ENCODE results near the gene HMGCS2. TPM values are rescaled to one million over a fixed set of nuclear protein-coding genes. Genes with fewer than 3 reads are reported as not detected.

The HMGCS2 gene
- total and polyA plus RNA-seq, 2 donors (not counting 1 experiment from before 2014, with no cell fraction given) = not detected

GRCh38 chr1:119767486-119767885, 1.2 kb downstream of the HMGCS2 start:
- H3K4me1 ChIP-seq (ENCODE audit: control insufficient read depth in 2 of 2, insufficient read depth in 2 of 2, low read length in 2 of 2) = no peaks in the 10 kb centered on the region
- intact Hi-C loops (cut with micrococcal nuclease) = no loop called here
- CTCF ChIA-PET = interaction anchor here (2.6 kb wide), 1 partner anchor 24 kb away, joined by 6 read pairs; no protein-coding TSS in a partner anchor
- H3K4me3 ChIP-seq (ENCODE audit: control extremely low read depth in 1 of 5, extremely low read depth in 1 of 5, insufficient read depth in 1 of 5, low read depth in 2 of 5, low read length in 4 of 5) = no peak overlapping the region
- Mint-ChIP-seq H3K4me1 (no peaks in the 10 kb centered on the region), H3K4me3 (no peak overlapping the region), H3K9me3 (ENCODE audit: insufficient read depth) (no peaks in the 10 kb centered on the region), H3K27ac (no peak overlapping the region), H3K27me3 (peaks cover 18% of the 10 kb centered on the region)
- H3K9ac ChIP-seq (ENCODE audit: low read length) = no peak overlapping the region
- POLR2A ChIA-PET = no interaction called here
- TF ChIP-seq EZH2 (IDR thresholded peaks at IDR 0.05; ENCODE audit: borderline replicate concordance, insufficient read depth, low read depth, low read length, poor library complexity, severe bottlenecking) (no peak), CTCF (IDR thresholded peaks at IDR 0.05) (no peak)
- ATAC-seq (ENCODE audit: low read depth) (no peak), DNase-seq (no peak)
- H4K20me1 ChIP-seq (ENCODE audit: control insufficient read depth, insufficient read depth, low read length, poor library complexity, severe bottlenecking) = no peaks in the 10 kb centered on the region
- no peak overlapping the region for H3K27ac ChIP-seq (ENCODE audit: low read length in 2 of 2)
- no peaks in the 10 kb centered on the region for H3K79me2 ChIP-seq (ENCODE audit: control insufficient read depth, insufficient read depth, low read length)
- H3K4me2 ChIP-seq (replicated peaks; ENCODE audit: low read depth, low read length, poor library complexity, severe bottlenecking) = no peak overlapping the region
- H3K9me3 ChIP-seq (ENCODE audit: control extremely low read depth in 1 of 3, control insufficient read depth in 2 of 3, insufficient read depth in 1 of 3, low read length in 2 of 3) = peaks cover 0 to 4% (median 0%) of the 10 kb centered on the region in 3 donors
- 93% methylated on average over 2 of the region's 2 CpGs for WGBS (ENCODE audit: insufficient coverage)
- peaks cover 0 to 13% (median 3%) of the 10 kb centered on the region in 4 experiments for H3K27me3 ChIP-seq (replicated peaks in 1 of 4; ENCODE audit: control extremely low read depth in 1 of 4, control insufficient read depth in 3 of 4, insufficient read depth in 4 of 4, low read length in 3 of 4)
- no peaks in the 10 kb centered on the region for H3K36me3 ChIP-seq (replicated peaks in 1 of 2; ENCODE audit: control extremely low read depth in 1 of 2, control insufficient read depth in 1 of 2, extremely low read depth in 1 of 2, insufficient read depth in 2 of 2, low read length in 1 of 2)
- H2AFZ ChIP-seq (ENCODE audit: insufficient read depth, low read depth, low read length, poor library complexity, severe bottlenecking) = no peak overlapping the region

GRCh38 chr1:119766374-119766794, 2.3 kb downstream of the HMGCS2 start:
- TF ChIP-seq CTCF (IDR thresholded peaks at IDR 0.05) = no peak
- TF ChIP-seq EZH2 (IDR thresholded peaks at IDR 0.05; ENCODE audit: borderline replicate concordance, insufficient read depth, low read depth, low read length, poor library complexity, severe bottlenecking) = no peak
- Histone ChIP-seq H3K79me2 (ENCODE audit: control insufficient read depth, insufficient read depth, low read length) (no peaks in the 10 kb centered on the region), H3K27me3 (replicated peaks in 1 of 4; ENCODE audit: control extremely low read depth in 1 of 4, control insufficient read depth in 3 of 4, insufficient read depth in 4 of 4, low read length in 3 of 4) (peaks cover 0 to 8% (median 3%) of the 10 kb centered on the region in 4 experiments), H2AFZ (ENCODE audit: insufficient read depth, low read depth, low read length, poor library complexity, severe bottlenecking) (no peak overlapping the region), H3K4me3 (ENCODE audit: control extremely low read depth in 1 of 5, extremely low read depth in 1 of 5, insufficient read depth in 1 of 5, low read depth in 2 of 5, low read length in 4 of 5) (no peak overlapping the region), H3K9ac (ENCODE audit: low read length) (no peak overlapping the region), H3K4me1 (ENCODE audit: control insufficient read depth in 2 of 2, insufficient read depth in 2 of 2, low read length in 2 of 2) (no peaks in the 10 kb centered on the region), H3K9me3 (ENCODE audit: control extremely low read depth in 1 of 3, control insufficient read depth in 2 of 3, insufficient read depth in 1 of 3, low read length in 2 of 3) (peaks cover 0 to 4% (median 0%) of the 10 kb centered on the region in 3 donors), H4K20me1 (ENCODE audit: control insufficient read depth, insufficient read depth, low read length, poor library complexity, severe bottlenecking) (no peaks in the 10 kb centered on the region), H3K4me2 (replicated peaks; ENCODE audit: low read depth, low read length, poor library complexity, severe bottlenecking) (no peak overlapping the region), H3K36me3 (replicated peaks in 1 of 2; ENCODE audit: control extremely low read depth in 1 of 2, control insufficient read depth in 1 of 2, extremely low read depth in 1 of 2, insufficient read depth in 2 of 2, low read length in 1 of 2) (no peaks in the 10 kb centered on the region), H3K27ac (ENCODE audit: low read length in 2 of 2) (no peak overlapping the region)
- no peak overlapping the region for H3K4me3 Mint-ChIP-seq
- no peaks in the 10 kb centered on the region for H3K4me1 Mint-ChIP-seq
- no CpG with 5 or more reads among the region's 4 CpGs for WGBS (ENCODE audit: insufficient coverage)
- no peaks in the 10 kb centered on the region for H3K9me3 Mint-ChIP-seq (ENCODE audit: insufficient read depth)
- intact Hi-C loops (cut with micrococcal nuclease) = no loop called here
- CTCF ChIA-PET = interaction anchor here (1.2 kb wide), 1 partner anchor 23 kb away, joined by 5 read pairs; no protein-coding TSS in a partner anchor
- DNase-seq (no peak), ATAC-seq (ENCODE audit: low read depth) (no peak)
- POLR2A ChIA-PET = no interaction called here
- no peak overlapping the region for H3K27ac Mint-ChIP-seq
- H3K27me3 Mint-ChIP-seq = peaks cover 18% of the 10 kb centered on the region
